HepG2 (cell line): Measurements from ENCODE around the gene KCTD19. TPM values are rescaled to one million over a fixed set of nuclear protein-coding genes. Genes with fewer than 3 reads are reported as not detected.

Experiments used
- ATAC-seq: fragments of 200-7000 bp; cut with Tn5 transposase; 3 replicates; pipeline ENCODE4 v1.9.1; 2020; ENCODE audit warnings: mild to moderate bottlenecking, moderate library complexity
- BruUV-seq: library from RNA; stranded (reverse); fragments of 400-500 nt; replicated peaks from 2 replicates; lab custom pipeline; 2021; lab: Mats Ljungman, UMichigan
- CTCF ChIA-PET: fragments of 300-600 bp; formaldehyde crosslinking; extraction: SDS; loops from one replicate; lab custom pipeline; 2021; ENCODE audit warnings: low total read pairs, inconsistent platforms, low intra/inter-chr PET ratio; lab: Yijun Ruan, JAX
- POLR2A ChIA-PET: fragments of 350-600 bp; sonication (Branson Sonifier 250); formaldehyde crosslinking; loops from one replicate; lab custom pipeline; 2020; ENCODE audit warnings: antibody characterized with exemption, inconsistent platforms; lab: Yijun Ruan, JAX
- DNase-seq: peaks from one replicate; pipeline ENCODE4 v3.0.0-alpha.2; 2015; ENCODE audit warnings: low spot score
- FAIRE-seq: peaks from 3 replicates; lab custom pipeline; 2011; peaks lifted over from hg19 to GRCh38; lab: Jason Lieb, UNC
- H2AFZ ChIP-seq: one replicate; pipeline ENCODE4 v1.6.1; 2011; ENCODE audit warnings: low read length, inconsistent platforms
- H3K27ac ChIP-seq: fragments of 300-600 bp; 3 replicates; pipeline ENCODE4 v1.8.0; 2011; ENCODE audit warnings: mixed run types, mild to moderate bottlenecking, mixed read lengths, low read length, inconsistent platforms; ENCODE audit not compliant: insufficient read depth; ENCODE audit errors: extremely low read length
- H3K27me3 ChIP-seq, 2 experiments: fragments of 200-600 bp in 1 of 2; 2 replicates in 1 of 2; 3 replicates in 1 of 2; pipeline versions ENCODE4 v1.6.0 to v1.8.0; 2011; ENCODE audit warnings: low read length in 2 of 2, mild to moderate bottlenecking in 2 of 2, moderate library complexity in 2 of 2, inconsistent platforms in 1 of 2; ENCODE audit not compliant: insufficient read depth in 2 of 2, control insufficient read depth in 1 of 2
- H3K36me3 ChIP-seq, 2 experiments: fragments of 200-600 bp in 1 of 2; replicated peaks in 1 of 2; 2 replicates in 1 of 2; 3 replicates in 1 of 2; pipeline versions ENCODE4 v1.5.1 to v1.8.0; 2011; ENCODE audit warnings: low read length in 2 of 2, inconsistent platforms in 1 of 2; ENCODE audit not compliant: insufficient read depth in 2 of 2, control insufficient read depth in 1 of 2
- H3K4me1 ChIP-seq: 2 replicates; pipeline ENCODE4 v1.5.1; 2012; ENCODE audit warnings: low read length, inconsistent platforms; ENCODE audit not compliant: insufficient read depth
- H3K4me2 ChIP-seq: 2 replicates; pipeline ENCODE4 v1.6.0; 2011; ENCODE audit warnings: low read depth, low read length, inconsistent platforms
- H3K4me3 ChIP-seq, 3 experiments: fragments of 200-600 bp in 1 of 3; sonication (generic), shearing (Covaris generic) in 1 of 3; replicated peaks in 1 of 3; 2 replicates each; pipeline ENCODE4 v1.5.1; 2011 to 2016; ENCODE audit warnings: low read length in 3 of 3, inconsistent platforms in 2 of 3, low read depth in 2 of 3, mild to moderate bottlenecking in 2 of 3, control low read depth in 1 of 3, mixed read lengths in 1 of 3; ENCODE audit not compliant: insufficient read depth in 1 of 3
- H3K79me2 ChIP-seq: one replicate; pipeline ENCODE4 v1.6.1; 2011; ENCODE audit warnings: low read length, inconsistent platforms; ENCODE audit not compliant: insufficient read depth
- H3K9ac ChIP-seq: 2 replicates; pipeline ENCODE4 v1.6.0; 2011; ENCODE audit warnings: mild to moderate bottlenecking, low read depth, low read length, inconsistent platforms; ENCODE audit not compliant: insufficient read depth
- H3K9me3 ChIP-seq: 2 replicates; pipeline ENCODE4 v1.5.1; 2012; ENCODE audit warnings: mild to moderate bottlenecking, low read length
- H4K20me1 ChIP-seq: 2 replicates; pipeline ENCODE4 v1.6.0; 2011; ENCODE audit warnings: inconsistent platforms, mild to moderate bottlenecking, low read length, moderate library complexity; ENCODE audit not compliant: insufficient read depth
- ATF7 ChIP-seq, 2 experiments: fragments of 450-650 bp in 1 of 2; sonication (generic) in 1 of 2; formaldehyde crosslinking in 1 of 2; IDR thresholded peaks; 2 replicates each; pipeline versions ENCODE4 v1.4.0 to v1.6.1; 2016 to 2020; ENCODE audit warnings: antibody characterized with exemption in 1 of 2, mild to moderate bottlenecking in 1 of 2, missing genetic modification reagents in 1 of 2
- DNMT1 ChIP-seq: sonication (generic); formaldehyde crosslinking; IDR thresholded peaks from 2 replicates; pipeline ENCODE4 v1.5.1; 2020; ENCODE audit warnings: mild to moderate bottlenecking, missing genetic modification reagents
- ZNF703 ChIP-seq: sonication (generic); formaldehyde crosslinking; IDR thresholded peaks from 2 replicates; pipeline ENCODE4 v1.5.1; 2020; ENCODE audit warnings: missing genetic modification reagents, mild to moderate bottlenecking, moderate library complexity, borderline replicate concordance
- ZNF737 ChIP-seq: sonication (generic); formaldehyde crosslinking; IDR thresholded peaks from 2 replicates; pipeline ENCODE4 v1.5.0; 2020; ENCODE audit warnings: missing genetic modification reagents, mild to moderate bottlenecking, borderline replicate concordance
- WGBS: methylation state at CpG from one replicate; pipeline ENCODE4 v1.1.6; 2017; ENCODE audit warnings: low lambda C conversion rate; 5-methylcytosine and 5-hydroxymethylcytosine counted together
- in situ Hi-C: cut with HindIII; loops from 2 replicates; pipeline ENCODE4 v1.10.0; 2017; ENCODE audit warnings: low pct_unique_long_range_greater_than_20kb; ENCODE audit not compliant: extremely low pct_ligation_motif_present
- intact Hi-C: fragments of 100-400 bp; cut with micrococcal nuclease; formaldehyde crosslinking; loops from one replicate; pipeline ENCODE4 v1.10.0; 2022; ENCODE audit not compliant: unreplicated experiment
- polyA plus RNA-seq, 8 experiments: library from polyadenylated mRNA; depleted of rRNA in 3 of 8; stranded (reverse) in 7 of 8; unstranded in 1 of 8; fragments of >200 nt; fragmentation: Illumina TruSeq in 4 of 8; extraction: Trizol in 4 of 8; gene quantifications; 2 replicates each; pipeline versions ENCODE4 v1.2.1 to v1.2.3, GENCODE V29; 2011 to 2016; ENCODE audit warnings: low read depth in 4 of 8, missing spikeins in 1 of 8, mixed read lengths in 1 of 8; ENCODE audit not compliant: insufficient read depth in 1 of 8
- total RNA-seq, 5 experiments: library from RNA; depleted of rRNA; stranded (reverse); fragments of >200 nt; fragmentation: Illumina TruSeq; extraction: Trizol; gene quantifications; 2 replicates each; pipeline ENCODE4 v1.2.3, GENCODE V29; 2016; ENCODE audit warnings: low read depth in 1 of 5

Gene KCTD19
- total and polyA plus RNA-seq, 2 of the 13 experiments (the other 11 are each of a cell fraction or from before 2014, with no cell fraction given) = not detected

- TF ChIP-seq ZNF737 (CRISPR knock-in tag) (no peak), ZNF703 (CRISPR knock-in tag) (no peak)
Observed at GRCh38 chr16:67283826-67284555, 42.5 kb downstream of the KCTD19 start (continued).

- DNase-seq (no peak), ATAC-seq (no peak), FAIRE-seq (no peak)
- no TSS peak for BruUV-seq
- Histone ChIP-seq H2AFZ (no peak overlapping the region), H3K79me2 (peaks cover 4% of the 10 kb centered on the region), H3K4me2 (no peak overlapping the region), H3K9me3 (no peaks in the 10 kb centered on the region), H3K9ac (no peak overlapping the region), H3K36me3 (no peaks in the 10 kb centered on the region), H3K4me3 (no peak overlapping the region), H3K27ac (no peak overlapping the region), H3K4me1 (peaks cover 14% of the 10 kb centered on the region), H3K27me3 (no peaks in the 10 kb centered on the region), H4K20me1 (no peaks in the 10 kb centered on the region)
- TF ChIP-seq ATF7 (IDR thresholded peaks at IDR 0.05) = peak; percentile 72
- TF ChIP-seq ATF7 (CRISPR knock-in tag; IDR thresholded peaks at IDR 0.05) = no peak
- TF ChIP-seq DNMT1 (CRISPR knock-in tag) = no peak
- 77% methylated on average over 7 of the region's 7 CpGs for whole genome bisulfite sequencing
- ChIA-PET POLR2A (no interaction called here), CTCF (no interaction called here)
- in situ Hi-C loops = no loop called here
- intact Hi-C loops = no loop called here
Observed at GRCh38 chr16:67283039-67283825, 43.3 kb downstream of the KCTD19 start.
